ENCODE results near the gene MEF2C. TPM values are rescaled to one million over a fixed set of nuclear protein-coding genes. Genes with fewer than 3 reads are reported as not detected.

MEF2C gene
- total RNA-seq, 1 experiment from 2014 or later = 9.9 TPM

DNA sequence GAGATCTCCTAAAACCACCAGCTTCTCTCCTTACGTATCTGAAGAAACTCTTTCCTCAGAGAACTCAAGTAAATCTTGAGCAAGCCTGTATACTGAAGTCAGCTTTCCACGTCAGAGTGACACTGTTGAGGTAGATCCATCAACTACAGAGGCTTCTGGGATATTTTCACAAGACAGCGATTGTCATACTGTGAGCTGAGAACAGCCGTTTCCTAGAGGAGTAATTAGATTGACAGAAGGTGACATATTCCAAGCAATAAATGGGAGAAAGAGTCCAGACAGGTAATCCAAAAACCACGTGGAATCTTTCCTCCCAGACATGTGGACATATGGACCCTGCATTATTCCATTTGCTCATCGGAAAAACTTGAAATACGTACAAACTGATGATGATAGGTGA, 117.2 kb downstream of the MEF2C start:
- POLR2A ChIA-PET = no interaction called here
- no peak overlapping the region for H3K27ac ChIP-seq (ENCODE audit: low read length)
- H3K4me1 ChIP-seq (ENCODE audit: control insufficient read depth, insufficient read depth, low read length) = no peaks in the 10 kb centered on the region
- intact Hi-C loops (cut with micrococcal nuclease; ENCODE audit: unreplicated experiment) = no loop called here
- ATAC-seq = no peak
- BruUV-seq (replicated peaks) = no TSS peak
- no peaks in the 10 kb centered on the region for H3K27me3 ChIP-seq (ENCODE audit: control insufficient read depth, insufficient read depth, low read length)
- no peaks in the 10 kb centered on the region for H3K9me3 ChIP-seq (ENCODE audit: control insufficient read depth, insufficient read depth, low read depth, low read length)
- DNase-seq (ENCODE audit: low read depth, low spot score) = no peak
- H3K36me3 ChIP-seq (ENCODE audit: control insufficient read depth, insufficient read depth, low read length) = no peaks in the 10 kb centered on the region
- no peak overlapping the region for H3K4me3 ChIP-seq (ENCODE audit: low read depth in 2 of 2, low read length in 2 of 2)
- CTCF ChIA-PET = no interaction called here
- TF ChIP-seq SIN3A (IDR thresholded peaks at IDR 0.05; ENCODE audit: borderline replicate concordance, insufficient read depth, low read depth, low read length) = no peak
- TF ChIP-seq POLR2AphosphoS5 (IDR thresholded peaks at IDR 0.05; ENCODE audit: low read depth, low read length) = no peak
- TF ChIP-seq TCF7L2 (IDR thresholded peaks at IDR 0.05; ENCODE audit: low read depth, low read length) = no peak
- TF ChIP-seq, protein P1, sequence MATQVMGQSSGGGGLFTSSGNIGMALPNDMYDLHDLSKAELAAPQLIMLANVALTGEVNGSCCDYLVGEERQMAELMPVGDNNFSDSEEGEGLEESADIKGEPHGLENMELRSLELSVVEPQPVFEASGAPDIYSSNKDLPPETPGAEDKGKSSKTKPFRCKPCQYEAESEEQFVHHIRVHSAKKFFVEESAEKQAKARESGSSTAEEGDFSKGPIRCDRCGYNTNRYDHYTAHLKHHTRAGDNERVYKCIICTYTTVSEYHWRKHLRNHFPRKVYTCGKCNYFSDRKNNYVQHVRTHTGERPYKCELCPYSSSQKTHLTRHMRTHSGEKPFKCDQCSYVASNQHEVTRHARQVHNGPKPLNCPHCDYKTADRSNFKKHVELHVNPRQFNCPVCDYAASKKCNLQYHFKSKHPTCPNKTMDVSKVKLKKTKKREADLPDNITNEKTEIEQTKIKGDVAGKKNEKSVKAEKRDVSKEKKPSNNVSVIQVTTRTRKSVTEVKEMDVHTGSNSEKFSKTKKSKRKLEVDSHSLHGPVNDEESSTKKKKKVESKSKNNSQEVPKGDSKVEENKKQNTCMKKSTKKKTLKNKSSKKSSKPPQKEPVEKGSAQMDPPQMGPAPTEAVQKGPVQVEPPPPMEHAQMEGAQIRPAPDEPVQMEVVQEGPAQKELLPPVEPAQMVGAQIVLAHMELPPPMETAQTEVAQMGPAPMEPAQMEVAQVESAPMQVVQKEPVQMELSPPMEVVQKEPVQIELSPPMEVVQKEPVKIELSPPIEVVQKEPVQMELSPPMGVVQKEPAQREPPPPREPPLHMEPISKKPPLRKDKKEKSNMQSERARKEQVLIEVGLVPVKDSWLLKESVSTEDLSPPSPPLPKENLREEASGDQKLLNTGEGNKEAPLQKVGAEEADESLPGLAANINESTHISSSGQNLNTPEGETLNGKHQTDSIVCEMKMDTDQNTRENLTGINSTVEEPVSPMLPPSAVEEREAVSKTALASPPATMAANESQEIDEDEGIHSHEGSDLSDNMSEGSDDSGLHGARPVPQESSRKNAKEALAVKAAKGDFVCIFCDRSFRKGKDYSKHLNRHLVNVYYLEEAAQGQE (IDR thresholded peaks at IDR 0.05; ENCODE audit: insufficient read depth in 1 of 2, low read depth in 2 of 2, low read length in 1 of 2) = no peak
- TF ChIP-seq CTCF (IDR thresholded peaks at IDR 0.05) = no peak
- in situ Hi-C loops (cut with HindIII; ENCODE audit: low pct_unique_long_range_greater_than_20kb, low sequenced_read_pairs) = no loop called here

DNA sequence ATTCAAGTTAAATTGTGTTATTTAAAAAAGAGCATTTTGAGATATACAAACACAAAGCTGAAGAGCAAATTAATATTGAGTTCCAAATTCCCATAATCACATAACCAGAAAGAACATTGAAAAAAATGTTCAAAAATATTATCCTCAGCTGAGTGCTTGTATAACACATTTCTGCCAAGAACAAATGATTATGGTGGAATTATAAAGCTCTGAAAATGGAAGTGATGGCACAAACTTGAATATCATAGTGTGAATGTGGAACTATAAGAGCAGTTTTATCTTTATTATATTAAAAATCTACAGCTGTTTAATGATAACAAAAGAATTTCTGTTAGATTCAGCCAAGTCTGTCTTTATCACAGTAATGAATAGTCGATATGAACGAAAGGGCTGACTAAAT, 117.8 kb downstream of the MEF2C start:
- ChIA-PET CTCF (interaction anchor here (0.6 kb wide), 1 partner anchor 160 kb away, joined by 3 read pairs; no protein-coding TSS in a partner anchor), POLR2A (interaction anchor here (0.6 kb wide), 1 partner anchor 467 kb away, joined by 9 read pairs; no protein-coding TSS in a partner anchor)
- no peak for DNase-seq (ENCODE audit: low read depth, low spot score)

More for the DNA sequence above, 117.8 kb downstream of the MEF2C start:
- Histone ChIP-seq H3K27me3 (ENCODE audit: control insufficient read depth, insufficient read depth, low read length) (no peaks in the 10 kb centered on the region), H3K27ac (ENCODE audit: low read length) (no peak overlapping the region), H3K4me1 (ENCODE audit: control insufficient read depth, insufficient read depth, low read length) (no peaks in the 10 kb centered on the region), H3K9me3 (ENCODE audit: control insufficient read depth, insufficient read depth, low read depth, low read length) (no peaks in the 10 kb centered on the region), H3K36me3 (ENCODE audit: control insufficient read depth, insufficient read depth, low read length) (no peaks in the 10 kb centered on the region), H3K4me3 (ENCODE audit: low read depth in 2 of 2, low read length in 2 of 2) (no peak overlapping the region)
- TF ChIP-seq CTCF (IDR thresholded peaks at IDR 0.05) = no peak
- TF ChIP-seq, protein P1 (IDR thresholded peaks at IDR 0.05; ENCODE audit: insufficient read depth in 1 of 2, low read depth in 2 of 2, low read length in 1 of 2) = no peak
- TF ChIP-seq TCF7L2 (IDR thresholded peaks at IDR 0.05; ENCODE audit: low read depth, low read length) = no peak
- no peak for TF ChIP-seq POLR2AphosphoS5 (IDR thresholded peaks at IDR 0.05; ENCODE audit: low read depth, low read length)
- no peak for TF ChIP-seq SIN3A (IDR thresholded peaks at IDR 0.05; ENCODE audit: borderline replicate concordance, insufficient read depth, low read depth, low read length)
- BruUV-seq (replicated peaks) = no TSS peak
- intact Hi-C loops (cut with micrococcal nuclease; ENCODE audit: unreplicated experiment) (no loop called here), in situ Hi-C loops (cut with HindIII; ENCODE audit: low pct_unique_long_range_greater_than_20kb, low sequenced_read_pairs) (no loop called here)
- no peak for ATAC-seq
